ENCODE results near the gene ATP5F1E. TPM values are rescaled to one million over a fixed set of nuclear protein-coding genes. Genes with fewer than 3 reads are reported as not detected.

The ATP5F1E gene
- total and polyA plus RNA-seq, 2 donors = 82.1 to 124 TPM

DNA sequence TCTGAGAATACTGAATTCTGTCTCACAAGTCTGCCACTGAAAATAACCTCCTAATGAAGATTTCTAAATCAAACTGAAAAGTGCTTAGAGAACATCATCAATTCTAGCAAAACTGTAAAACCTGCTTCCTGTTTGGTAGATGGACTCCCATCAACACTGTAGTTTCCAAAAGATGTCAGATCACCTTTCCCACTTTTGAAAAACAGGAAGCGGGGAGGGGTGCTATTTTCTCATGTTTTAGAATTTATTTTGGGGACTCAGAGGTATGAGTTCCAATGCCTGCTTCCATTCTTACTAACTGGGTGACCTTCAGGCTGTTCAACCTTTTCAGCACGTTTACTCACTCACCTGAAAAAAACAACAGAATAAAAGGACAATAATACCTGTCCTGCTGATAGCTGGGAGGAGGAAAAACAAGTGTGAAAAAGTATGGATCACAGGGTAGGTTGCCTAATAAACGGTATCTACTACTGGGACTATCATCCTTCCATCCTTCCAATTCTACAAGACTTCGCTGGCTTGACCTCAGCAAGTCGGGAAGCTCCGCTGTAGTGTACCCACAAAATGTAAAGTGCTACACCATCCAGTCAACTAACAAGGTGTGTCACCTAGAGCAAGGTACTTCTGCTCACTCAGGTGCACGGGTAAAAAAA lies 1.1 kb downstream of the ATP5F1E start:
- Histone ChIP-seq H3K9me3 (ENCODE audit: control insufficient read depth in 2 of 2, insufficient read depth in 1 of 2, low read length in 1 of 2) (no peaks in the 10 kb centered on the region), H3K4me1 (ENCODE audit: control insufficient read depth in 2 of 2, insufficient read depth in 2 of 2, low read length in 2 of 2) (peaks cover 13 to 14% of the 10 kb centered on the region in 2 donors), H3K27me3 (ENCODE audit: control insufficient read depth in 2 of 2, insufficient read depth in 1 of 2, low read length in 1 of 2) (no peaks in the 10 kb centered on the region), H3K27ac (ENCODE audit: low read depth in 1 of 2, low read length in 1 of 2) (peak overlapping the region in 1 of 2 donors; percentile 20), H3K4me3 (ENCODE audit: low read length in 2 of 2) (peak overlapping the region; percentile 78 to 93), H3K36me3 (ENCODE audit: control insufficient read depth in 2 of 2, insufficient read depth in 2 of 2, low read length in 1 of 2) (peaks cover 22 to 50% of the 10 kb centered on the region in 2 donors)
- no peak for DNase-seq (ENCODE audit: low read depth in 6 of 9, low spot score in 9 of 9)
- 82% methylated on average over 7 of the region's 7 CpGs for WGBS

DNA sequence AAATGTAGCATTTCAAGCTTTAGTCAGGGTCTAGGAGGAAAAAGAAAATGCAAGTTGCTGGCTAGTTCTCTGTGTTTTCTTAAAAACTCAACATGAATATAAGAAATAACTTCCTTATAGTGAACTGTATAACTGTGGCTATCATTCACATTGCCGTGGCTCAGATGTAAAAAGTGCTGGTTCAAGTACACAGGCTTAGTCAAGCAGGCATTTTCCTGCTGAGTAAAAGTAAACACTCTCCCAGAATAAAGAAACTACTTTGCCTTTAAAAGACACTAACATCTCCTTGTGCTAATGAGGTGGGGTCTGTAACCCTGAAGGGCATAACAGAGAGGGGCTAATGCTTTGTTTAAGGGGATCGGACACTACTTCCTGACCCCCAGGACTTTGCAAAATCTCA lies 3.3 kb downstream of the ATP5F1E start:
- no peak overlapping the region for H3K27ac ChIP-seq (ENCODE audit: low read depth in 1 of 2, low read length in 1 of 2)
- peaks cover 30 to 60% of the 10 kb centered on the region in 2 donors for H3K36me3 ChIP-seq (ENCODE audit: control insufficient read depth in 2 of 2, insufficient read depth in 2 of 2, low read length in 1 of 2)
- peaks cover 13 to 14% of the 10 kb centered on the region in 2 donors for H3K4me1 ChIP-seq (ENCODE audit: control insufficient read depth in 2 of 2, insufficient read depth in 2 of 2, low read length in 2 of 2)

DNA sequence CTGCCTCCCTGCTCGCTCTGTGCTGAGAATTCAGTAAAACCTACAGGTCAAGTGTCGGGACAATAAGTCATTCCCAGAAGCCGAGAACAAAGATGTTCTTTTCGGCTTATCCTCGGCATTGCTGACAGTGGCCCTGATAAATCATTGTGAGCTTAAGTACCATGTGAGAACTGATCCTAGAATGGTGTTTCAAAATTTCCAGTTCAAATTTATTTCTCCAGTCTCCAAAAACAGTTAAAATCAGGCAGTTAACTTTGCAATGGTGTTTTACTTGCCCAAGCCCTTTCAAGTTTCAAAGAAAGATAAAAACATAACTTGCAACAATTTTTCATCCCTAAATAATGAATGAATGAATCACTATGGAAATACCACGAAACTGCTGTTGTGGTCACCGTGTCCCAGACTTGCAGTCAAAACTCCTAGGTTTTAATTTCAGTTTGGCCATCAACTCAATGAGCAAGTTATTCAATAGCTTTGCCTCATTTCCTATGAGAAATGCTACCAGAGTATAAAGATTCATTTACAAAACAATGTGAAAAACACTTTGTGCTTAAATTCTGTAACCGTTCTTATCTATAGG lies 4.3 kb downstream of the ATP5F1E start:
- Histone ChIP-seq H3K4me1 (ENCODE audit: control insufficient read depth in 2 of 2, insufficient read depth in 2 of 2, low read length in 2 of 2) (peaks cover 12 to 14% of the 10 kb centered on the region in 2 donors), H3K9me3 (ENCODE audit: control insufficient read depth in 2 of 2, insufficient read depth in 1 of 2, low read length in 1 of 2) (no peaks in the 10 kb centered on the region), H3K36me3 (ENCODE audit: control insufficient read depth in 2 of 2, insufficient read depth in 2 of 2, low read length in 1 of 2) (peaks cover 37 to 69% of the 10 kb centered on the region in 2 donors), H3K4me3 (ENCODE audit: low read length in 2 of 2) (no peak overlapping the region), H3K27ac (ENCODE audit: low read depth in 1 of 2, low read length in 1 of 2) (no peak overlapping the region), H3K27me3 (ENCODE audit: control insufficient read depth in 2 of 2, insufficient read depth in 1 of 2, low read length in 1 of 2) (no peaks in the 10 kb centered on the region)
- WGBS = 95% methylated on average over 8 of the region's 8 CpGs
- DNase-seq (ENCODE audit: low read depth in 6 of 9, low spot score in 9 of 9) = no peak

More for the DNA sequence above, 3.3 kb downstream of the ATP5F1E start:
- no peaks in the 10 kb centered on the region for H3K9me3 ChIP-seq (ENCODE audit: control insufficient read depth in 2 of 2, insufficient read depth in 1 of 2, low read length in 1 of 2)
- no peaks in the 10 kb centered on the region for H3K27me3 ChIP-seq (ENCODE audit: control insufficient read depth in 2 of 2, insufficient read depth in 1 of 2, low read length in 1 of 2)
- no peak overlapping the region for H3K4me3 ChIP-seq (ENCODE audit: low read length in 2 of 2)
- DNase-seq (ENCODE audit: low read depth in 6 of 9, low spot score in 9 of 9) = no peak
- 91% methylated on average over 2 of the region's 2 CpGs for WGBS

DNA sequence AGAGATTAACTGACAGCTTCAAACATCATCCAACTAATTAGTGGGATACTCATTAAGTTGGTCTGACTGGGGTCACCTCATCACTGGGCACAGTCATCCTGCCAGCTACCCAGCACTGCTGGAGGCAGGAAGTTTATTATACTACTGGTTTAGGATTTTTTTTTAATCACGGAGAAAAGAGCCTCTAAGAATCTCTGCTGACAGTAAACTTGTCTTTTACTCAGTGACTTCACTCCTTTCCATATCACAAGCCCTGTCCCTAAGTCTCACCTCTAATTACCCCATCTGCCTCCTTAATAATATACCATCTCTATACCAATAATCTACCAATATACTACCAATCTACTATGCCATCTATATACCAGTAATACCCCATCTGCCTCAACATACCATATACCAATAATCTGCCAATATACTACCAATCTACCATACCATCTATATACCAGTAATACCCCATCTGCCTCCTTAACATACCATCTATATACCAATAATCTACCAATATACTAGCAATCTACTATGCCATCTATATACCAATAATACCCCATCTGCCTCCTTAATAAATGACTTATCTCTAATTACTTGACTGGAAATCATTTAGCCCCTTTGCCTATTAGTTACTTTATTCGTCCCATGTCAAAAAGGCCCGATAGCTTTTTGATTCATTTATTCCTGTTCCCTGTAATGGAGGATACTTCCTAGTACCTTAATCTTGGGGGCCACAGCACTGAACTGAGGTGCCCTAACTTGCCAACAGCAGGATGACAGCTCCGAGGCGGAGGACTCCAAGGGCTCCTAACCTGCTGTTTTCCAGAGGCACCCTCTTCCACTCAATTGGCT lies 5.0 kb downstream of the ATP5F1E start:
- H3K36me3 ChIP-seq (ENCODE audit: control insufficient read depth in 2 of 2, insufficient read depth in 2 of 2, low read length in 1 of 2) = peaks cover 41 to 74% of the 10 kb centered on the region in 2 donors
- no peaks in the 10 kb centered on the region for H3K9me3 ChIP-seq (ENCODE audit: control insufficient read depth in 2 of 2, insufficient read depth in 1 of 2, low read length in 1 of 2)
- no peak overlapping the region for H3K4me3 ChIP-seq (ENCODE audit: low read length in 2 of 2)
- no peak for DNase-seq (ENCODE audit: low read depth in 6 of 9, low spot score in 9 of 9)
- 97% methylated on average over 5 of the region's 5 CpGs for WGBS
- no peak overlapping the region for H3K27ac ChIP-seq (ENCODE audit: low read depth in 1 of 2, low read length in 1 of 2)
- no peaks in the 10 kb centered on the region for H3K27me3 ChIP-seq (ENCODE audit: control insufficient read depth in 2 of 2, insufficient read depth in 1 of 2, low read length in 1 of 2)
- peaks cover 10% of the 10 kb centered on the region in 2 donors for H3K4me1 ChIP-seq (ENCODE audit: control insufficient read depth in 2 of 2, insufficient read depth in 2 of 2, low read length in 2 of 2)

DNA sequence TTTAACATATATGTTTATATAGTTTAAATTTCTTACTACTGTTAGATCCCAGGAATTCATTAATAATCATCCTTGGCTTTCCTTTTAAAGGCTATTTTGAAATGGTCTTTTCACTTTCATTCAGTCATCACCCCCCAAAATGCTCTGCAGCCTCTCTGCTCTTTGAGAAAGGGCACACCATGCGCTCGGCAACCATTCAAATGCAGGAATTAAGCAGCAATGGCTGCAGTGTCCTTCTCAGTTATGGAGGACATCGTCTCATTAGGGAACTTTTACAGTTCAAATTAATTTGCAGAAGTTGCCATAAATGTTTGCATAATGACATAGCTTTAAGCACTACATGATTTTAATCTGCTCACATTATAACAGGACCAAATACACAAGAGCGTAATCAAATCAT lies 6.6 kb downstream of the ATP5F1E start:
- no peaks in the 10 kb centered on the region for H3K9me3 ChIP-seq (ENCODE audit: control insufficient read depth in 2 of 2, insufficient read depth in 1 of 2, low read length in 1 of 2)
- DNase-seq (ENCODE audit: low read depth in 6 of 9, low spot score in 9 of 9) = no peak
- WGBS = 99% methylated on average over 4 of the region's 4 CpGs
- no peak overlapping the region for H3K4me3 ChIP-seq (ENCODE audit: low read length in 2 of 2)
- H3K36me3 ChIP-seq (ENCODE audit: control insufficient read depth in 2 of 2, insufficient read depth in 2 of 2, low read length in 1 of 2) = peaks cover 41 to 71% of the 10 kb centered on the region in 2 donors
- H3K27ac ChIP-seq (ENCODE audit: low read depth in 1 of 2, low read length in 1 of 2) = no peak overlapping the region
- H3K27me3 ChIP-seq (ENCODE audit: control insufficient read depth in 2 of 2, insufficient read depth in 1 of 2, low read length in 1 of 2) = no peaks in the 10 kb centered on the region
- no peaks in the 10 kb centered on the region for H3K4me1 ChIP-seq (ENCODE audit: control insufficient read depth in 2 of 2, insufficient read depth in 2 of 2, low read length in 2 of 2)

DNA sequence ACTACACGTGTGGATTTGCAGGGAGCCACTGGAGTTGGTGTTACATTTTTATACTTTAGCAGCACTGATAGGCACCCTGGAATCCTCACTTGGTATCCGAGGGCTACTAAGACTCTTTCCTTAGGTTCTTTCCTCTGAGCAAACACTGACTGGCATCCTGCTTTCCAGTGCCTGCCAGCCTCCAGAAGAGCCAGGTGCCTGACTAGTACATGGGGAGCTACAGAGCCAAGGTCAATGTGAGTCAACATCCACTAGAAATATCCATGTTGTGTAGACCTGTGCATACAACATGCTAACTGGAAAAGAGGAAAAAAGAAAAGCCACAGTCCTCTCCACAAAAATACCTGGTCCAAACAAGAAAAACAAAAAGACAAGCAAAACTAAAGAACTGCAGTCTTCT lies 7.0 kb downstream of the ATP5F1E start:
- no peak overlapping the region for H3K4me3 ChIP-seq (ENCODE audit: low read length in 2 of 2)
- WGBS = 96% methylated on average over 2 of the region's 2 CpGs
- H3K27ac ChIP-seq (ENCODE audit: low read depth in 1 of 2, low read length in 1 of 2) = no peak overlapping the region
- DNase-seq (ENCODE audit: low read depth in 6 of 9, low spot score in 9 of 9) = no peak
- H3K36me3 ChIP-seq (ENCODE audit: control insufficient read depth in 2 of 2, insufficient read depth in 2 of 2, low read length in 1 of 2) = peaks cover 41 to 69% of the 10 kb centered on the region in 2 donors
- no peaks in the 10 kb centered on the region for H3K27me3 ChIP-seq (ENCODE audit: control insufficient read depth in 2 of 2, insufficient read depth in 1 of 2, low read length in 1 of 2)
- H3K9me3 ChIP-seq (ENCODE audit: control insufficient read depth in 2 of 2, insufficient read depth in 1 of 2, low read length in 1 of 2) = no peaks in the 10 kb centered on the region
- no peaks in the 10 kb centered on the region for H3K4me1 ChIP-seq (ENCODE audit: control insufficient read depth in 2 of 2, insufficient read depth in 2 of 2, low read length in 2 of 2)

DNA sequence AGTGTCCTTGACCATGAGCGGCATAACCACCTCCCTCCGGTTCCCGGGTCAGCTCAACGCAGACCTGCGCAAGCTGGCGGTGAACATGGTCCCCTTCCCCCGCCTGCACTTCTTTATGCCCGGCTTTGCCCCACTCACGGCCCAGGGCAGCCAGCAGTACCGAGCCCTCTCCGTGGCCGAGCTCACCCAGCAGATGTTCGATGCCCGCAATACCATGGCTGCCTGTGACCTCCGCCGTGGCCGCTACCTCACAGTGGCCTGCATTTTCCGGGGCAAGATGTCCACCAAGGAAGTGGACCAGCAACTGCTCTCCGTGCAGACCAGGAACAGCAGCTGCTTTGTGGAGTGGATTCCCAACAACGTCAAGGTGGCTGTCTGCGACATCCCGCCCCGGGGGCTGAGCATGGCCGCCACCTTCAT lies 8.0 kb downstream of the ATP5F1E start:
- Histone ChIP-seq H3K4me1 (ENCODE audit: control insufficient read depth in 2 of 2, insufficient read depth in 2 of 2, low read length in 2 of 2) (no peaks in the 10 kb centered on the region), H3K36me3 (ENCODE audit: control insufficient read depth in 2 of 2, insufficient read depth in 2 of 2, low read length in 1 of 2) (peaks cover 41 to 60% of the 10 kb centered on the region in 2 donors), H3K27me3 (ENCODE audit: control insufficient read depth in 2 of 2, insufficient read depth in 1 of 2, low read length in 1 of 2) (no peaks in the 10 kb centered on the region), H3K9me3 (ENCODE audit: control insufficient read depth in 2 of 2, insufficient read depth in 1 of 2, low read length in 1 of 2) (no peaks in the 10 kb centered on the region), H3K27ac (ENCODE audit: low read depth in 1 of 2, low read length in 1 of 2) (no peak overlapping the region), H3K4me3 (ENCODE audit: low read length in 2 of 2) (no peak overlapping the region)
- WGBS = over 99% methylated on average over 24 of the region's 24 CpGs
- DNase-seq (ENCODE audit: low read depth in 6 of 9, low spot score in 9 of 9) = no peak

DNA sequence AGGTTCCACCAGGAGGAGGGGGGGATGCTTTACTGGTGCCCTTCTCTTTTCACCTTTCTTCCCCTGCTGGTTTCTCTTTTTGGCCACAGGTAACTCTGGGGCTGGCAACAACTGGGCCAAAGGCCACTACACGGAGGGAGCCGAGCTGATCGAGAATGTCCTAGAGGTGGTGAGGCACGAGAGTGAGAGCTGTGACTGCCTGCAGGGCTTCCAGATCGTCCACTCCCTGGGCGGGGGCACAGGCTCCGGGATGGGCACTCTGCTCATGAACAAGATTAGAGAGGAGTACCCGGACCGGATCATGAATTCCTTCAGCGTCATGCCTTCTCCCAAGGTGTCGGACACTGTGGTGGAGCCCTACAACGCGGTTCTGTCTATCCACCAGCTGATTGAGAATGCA lies 8.5 kb downstream of the ATP5F1E start:
- H3K27me3 ChIP-seq (ENCODE audit: control insufficient read depth in 2 of 2, insufficient read depth in 1 of 2, low read length in 1 of 2) = no peaks in the 10 kb centered on the region
- no peak for DNase-seq (ENCODE audit: low read depth in 6 of 9, low spot score in 9 of 9)
- H3K9me3 ChIP-seq (ENCODE audit: control insufficient read depth in 2 of 2, insufficient read depth in 1 of 2, low read length in 1 of 2) = no peaks in the 10 kb centered on the region
- peaks cover 36 to 55% of the 10 kb centered on the region in 2 donors for H3K36me3 ChIP-seq (ENCODE audit: control insufficient read depth in 2 of 2, insufficient read depth in 2 of 2, low read length in 1 of 2)
- H3K27ac ChIP-seq (ENCODE audit: low read depth in 1 of 2, low read length in 1 of 2) = no peak overlapping the region
- 99% methylated on average over 13 of the region's 13 CpGs for WGBS
- no peaks in the 10 kb centered on the region for H3K4me1 ChIP-seq (ENCODE audit: control insufficient read depth in 2 of 2, insufficient read depth in 2 of 2, low read length in 2 of 2)
- H3K4me3 ChIP-seq (ENCODE audit: low read length in 2 of 2) = no peak overlapping the region

DNA sequence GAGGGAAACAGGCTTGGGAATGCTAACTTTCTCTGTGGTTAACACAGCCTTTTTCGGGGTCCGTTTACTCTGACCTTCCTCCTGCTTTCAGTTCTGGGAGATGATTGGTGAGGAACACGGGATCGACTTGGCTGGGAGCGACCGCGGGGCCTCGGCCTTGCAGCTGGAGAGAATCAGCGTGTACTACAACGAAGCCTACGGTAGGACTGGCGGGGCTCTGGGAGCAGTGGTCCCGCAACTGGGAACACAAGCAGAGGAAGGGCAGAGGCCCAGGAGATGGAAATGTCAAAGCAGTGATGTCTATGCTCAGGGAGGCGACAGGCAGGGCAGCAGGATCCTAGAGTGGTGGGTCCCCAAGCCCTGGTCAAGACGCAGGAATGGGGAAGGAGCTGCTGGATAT lies 9.4 kb downstream of the ATP5F1E start:
- WGBS = 97% methylated on average over 15 of the region's 15 CpGs
- Histone ChIP-seq H3K27ac (ENCODE audit: low read depth in 1 of 2, low read length in 1 of 2) (no peak overlapping the region), H3K4me1 (ENCODE audit: control insufficient read depth in 2 of 2, insufficient read depth in 2 of 2, low read length in 2 of 2) (peaks cover under 1 to 3% of the 10 kb centered on the region in 2 donors), H3K36me3 (ENCODE audit: control insufficient read depth in 2 of 2, insufficient read depth in 2 of 2, low read length in 1 of 2) (peaks cover 37 to 47% of the 10 kb centered on the region in 2 donors), H3K4me3 (ENCODE audit: low read length in 2 of 2) (no peak overlapping the region), H3K9me3 (ENCODE audit: control insufficient read depth in 2 of 2, insufficient read depth in 1 of 2, low read length in 1 of 2) (no peaks in the 10 kb centered on the region), H3K27me3 (ENCODE audit: control insufficient read depth in 2 of 2, insufficient read depth in 1 of 2, low read length in 1 of 2) (no peaks in the 10 kb centered on the region)
- DNase-seq (ENCODE audit: low read depth in 6 of 9, low spot score in 9 of 9) = no peak

All from thymus (tissue), 11 donors.